SK-N-SH treated with all-trans-retinoic acid at 6 μM for 48 hours (cell line): ENCODE measurements around the gene HS3ST5.

Experiments
- ARNTL ChIP-seq: fragments of 450-650 bp; formaldehyde crosslinking; IDR thresholded peaks from 2 replicates; pipeline ENCODE4 v1.5.0; 2020; ENCODE audit warnings: low read depth, mild to moderate bottlenecking, moderate library complexity, borderline replicate concordance
- CREB5 ChIP-seq: fragments of 250-450 bp; sonication (Bioruptor Pico); IDR thresholded peaks from 2 replicates; pipeline ENCODE4 v1.5.1; 2020; ENCODE audit warnings: low read depth, mild to moderate bottlenecking, moderate library complexity
- CSRNP3 ChIP-seq: fragments of 250-450 bp; sonication (Bioruptor Pico); IDR thresholded peaks from 2 replicates; pipeline ENCODE4 v1.5.1; 2021; ENCODE audit warnings: mild to moderate bottlenecking, moderate library complexity
- ISL1 ChIP-seq: fragments of 250-450 bp; sonication (Bioruptor Pico); IDR thresholded peaks from 2 replicates; pipeline ENCODE4 v2.1.2; 2022; ENCODE audit warnings: mild to moderate bottlenecking, moderate library complexity
- PATZ1 ChIP-seq: fragments of 250-450 bp; sonication (Bioruptor Pico); IDR thresholded peaks from 2 replicates; pipeline ENCODE4 v1.8.0; 2020; ENCODE audit warnings: mild to moderate bottlenecking, moderate library complexity, borderline replicate concordance
- RARB ChIP-seq: fragments of 250-450 bp; sonication (Bioruptor Pico); IDR thresholded peaks from 2 replicates; pipeline ENCODE4 v1.8.0; 2021; ENCODE audit warnings: mild to moderate bottlenecking, moderate library complexity
- TOX ChIP-seq: fragments of 250-450 bp; sonication (Bioruptor Pico); IDR thresholded peaks from 2 replicates; pipeline ENCODE4 v1.8.0; 2021; ENCODE audit warnings: mild to moderate bottlenecking, moderate library complexity, borderline replicate concordance
- ZFP3 ChIP-seq: fragments of 250-450 bp; sonication (Bioruptor Pico); IDR thresholded peaks from 2 replicates; pipeline ENCODE4 v1.5.0; 2020; ENCODE audit warnings: mild to moderate bottlenecking, moderate library complexity
- ZNF70 ChIP-seq: fragments of 450-650 bp; formaldehyde crosslinking; IDR thresholded peaks from 2 replicates; pipeline ENCODE4 v1.5.0; 2020; ENCODE audit warnings: mild to moderate bottlenecking, moderate library complexity

- TF ChIP-seq PATZ1 (no peak), CREB5 (no peak), ZNF70 (CRISPR knock-in tag) (no peak), ZFP3 (CRISPR knock-in tag) (no peak), TOX (CRISPR knock-in tag) (no peak), RARB (CRISPR knock-in tag) (no peak), ARNTL (no peak), ISL1 (CRISPR knock-in tag) (no peak), CSRNP3 (CRISPR knock-in tag) (no peak)
These were observed 140.4 kb downstream of the HS3ST5 start for GRCh38 chr6:114202389-114202788.
